Measurements from ENCODE around the gene MRGPRE. TPM values are rescaled to one million over a fixed set of nuclear protein-coding genes. Genes with fewer than 3 reads are reported as not detected.
A peak's percentile ranks its signal among the peaks of the same experiment; 100 is the strongest.

MRGPRE gene
- total and polyA plus RNA-seq, 4 donors: 0.33 to 6.6 (median 1.4) TPM

DNA sequence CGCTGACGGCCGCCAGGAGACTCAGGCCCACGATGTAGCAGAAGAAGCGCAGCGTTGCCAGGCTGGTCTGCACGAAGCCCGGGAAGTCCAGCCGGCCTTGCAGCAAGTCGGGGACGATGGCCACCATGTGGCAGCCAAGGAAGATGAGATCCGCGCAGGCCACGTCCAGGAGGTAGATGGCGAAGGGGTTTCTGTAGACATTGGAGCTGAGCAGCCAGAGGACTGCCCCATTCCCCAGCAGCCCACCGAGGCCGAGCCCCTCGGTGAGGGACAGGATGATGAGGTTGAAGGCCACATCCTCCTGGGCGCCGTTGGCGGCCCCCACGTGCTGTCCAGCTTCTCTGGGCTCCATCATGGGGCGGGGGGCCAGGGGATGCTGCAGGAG, 3.8 kb downstream of the MRGPRE start:
- WGBS (ENCODE audit: insufficient coverage): 89% methylated on average over 21 of the region's 23 CpGs
- Histone ChIP-seq H3K27ac (ENCODE audit: low read depth, low read length) (no peak overlapping the region), H3K4me3 (ENCODE audit: low read depth, low read length) (no peak overlapping the region), H3K27me3 (ENCODE audit: control insufficient read depth, insufficient read depth, low read length) (no peaks in the 10 kb centered on the region), H3K9me3 (ENCODE audit: control insufficient read depth, insufficient read depth, low read length) (no peaks in the 10 kb centered on the region), H3K4me1 (ENCODE audit: control insufficient read depth, insufficient read depth, low read length) (peaks cover 29% of the 10 kb centered on the region), H3K36me3 (ENCODE audit: control insufficient read depth, insufficient read depth, low read length) (peaks cover 21% of the 10 kb centered on the region)
- no peak for DNase-seq (ENCODE audit: low read depth in 4 of 6, low spot score in 6 of 6)

DNA sequence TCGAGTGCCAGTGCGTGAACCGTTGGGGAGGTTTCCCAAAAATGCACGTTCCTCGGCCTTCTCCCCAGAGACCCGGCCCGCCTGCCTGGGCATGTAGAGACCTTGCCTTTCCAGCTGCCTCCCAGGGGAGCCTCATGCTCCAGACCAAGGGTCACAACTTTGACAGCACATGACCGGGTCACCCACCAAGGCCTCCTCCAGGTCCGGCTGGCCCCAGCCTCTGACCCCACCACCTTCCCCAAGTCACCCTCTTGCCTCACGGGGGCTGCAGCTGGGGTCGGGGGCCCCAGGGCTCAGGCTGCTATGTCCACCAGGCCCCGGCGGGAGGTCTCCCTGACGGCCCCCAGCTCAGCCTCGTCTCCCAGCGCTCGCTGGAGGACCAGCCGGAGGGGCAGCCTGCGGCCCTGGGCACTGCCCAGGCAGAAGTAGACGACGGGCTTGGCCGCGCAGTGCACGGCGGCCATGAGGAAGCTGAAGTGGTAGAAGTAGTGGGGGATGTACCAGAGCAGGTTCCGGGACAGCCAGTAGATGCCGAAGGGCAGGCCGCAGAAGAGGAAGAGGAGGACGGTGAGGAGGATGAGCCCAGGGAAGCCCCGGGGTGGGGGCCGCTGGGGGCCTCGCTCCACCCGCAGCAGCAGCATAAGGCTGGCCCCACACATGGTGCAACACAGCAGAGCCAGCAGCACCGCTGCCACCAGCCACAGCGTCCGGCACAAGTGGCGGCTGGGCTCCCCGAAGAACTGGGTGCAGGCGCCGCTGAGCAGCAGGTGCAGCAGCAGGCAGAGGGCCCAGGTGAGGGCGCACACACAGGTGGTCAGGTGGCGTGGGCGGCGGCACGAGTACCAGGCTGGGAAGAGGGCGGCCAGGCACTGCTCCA, 4.4 kb downstream of the MRGPRE start:
- WGBS (ENCODE audit: insufficient coverage): 90% methylated on average over 46 of the region's 46 CpGs
- peaks cover 21% of the 10 kb centered on the region for H3K36me3 ChIP-seq (ENCODE audit: control insufficient read depth, insufficient read depth, low read length)
- no peak overlapping the region for H3K4me3 ChIP-seq (ENCODE audit: low read depth, low read length)
- no peak for DNase-seq (ENCODE audit: low read depth in 4 of 6, low spot score in 6 of 6)
- H3K4me1 ChIP-seq (ENCODE audit: control insufficient read depth, insufficient read depth, low read length): peaks cover 29% of the 10 kb centered on the region
- H3K27ac ChIP-seq (ENCODE audit: low read depth, low read length): no peak overlapping the region
- no peaks in the 10 kb centered on the region for H3K27me3 ChIP-seq (ENCODE audit: control insufficient read depth, insufficient read depth, low read length)
- H3K9me3 ChIP-seq (ENCODE audit: control insufficient read depth, insufficient read depth, low read length): no peaks in the 10 kb centered on the region

DNA sequence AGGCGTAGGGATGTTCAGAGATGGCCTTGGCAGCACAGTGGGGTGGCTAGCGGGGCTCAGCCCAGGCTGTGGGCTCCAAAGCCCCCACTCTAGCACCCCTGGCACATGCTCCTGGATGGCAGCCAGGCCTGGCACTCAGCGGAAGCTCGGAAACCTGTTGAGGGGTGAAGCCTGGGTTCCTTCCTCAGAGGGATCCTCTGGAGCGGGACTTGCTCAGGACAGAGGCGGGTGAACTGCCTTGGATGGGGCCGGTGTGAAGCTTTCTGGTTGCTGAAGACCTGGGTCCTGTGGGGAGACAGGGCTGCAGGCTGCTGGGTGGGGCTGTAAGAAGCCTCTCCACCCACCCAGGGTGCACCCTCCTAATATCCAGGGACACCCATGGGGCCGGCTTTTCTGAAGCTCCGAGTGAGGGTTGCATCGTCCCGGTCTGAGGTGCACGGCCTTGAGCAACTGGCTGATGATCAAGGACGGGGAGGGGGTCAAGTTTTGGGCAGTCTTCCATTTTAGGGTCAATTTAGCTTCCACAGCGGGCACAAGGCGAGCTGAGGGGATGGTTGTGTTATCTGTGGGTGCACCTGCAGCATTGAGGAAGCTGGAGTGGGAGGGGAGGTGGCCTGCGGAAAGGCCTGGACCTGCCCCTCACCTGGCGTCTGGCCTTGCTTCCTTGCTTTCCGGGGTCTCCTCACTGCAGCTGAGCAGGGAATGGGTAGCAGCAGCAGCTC, 5.2 kb downstream of the MRGPRE start:
- Histone ChIP-seq H3K9me3 (ENCODE audit: control insufficient read depth, insufficient read depth, low read length) (no peaks in the 10 kb centered on the region), H3K36me3 (ENCODE audit: control insufficient read depth, insufficient read depth, low read length) (peaks cover 21% of the 10 kb centered on the region), H3K4me1 (ENCODE audit: control insufficient read depth, insufficient read depth, low read length) (peaks cover 24% of the 10 kb centered on the region), H3K27me3 (ENCODE audit: control insufficient read depth, insufficient read depth, low read length) (no peaks in the 10 kb centered on the region), H3K4me3 (ENCODE audit: low read depth, low read length) (no peak overlapping the region), H3K27ac (ENCODE audit: low read depth, low read length) (no peak overlapping the region)
- no peak for DNase-seq (ENCODE audit: low read depth in 4 of 6, low spot score in 6 of 6)
- 82% methylated on average over 12 of the region's 18 CpGs for whole genome bisulfite sequencing (ENCODE audit: insufficient coverage)

DNA sequence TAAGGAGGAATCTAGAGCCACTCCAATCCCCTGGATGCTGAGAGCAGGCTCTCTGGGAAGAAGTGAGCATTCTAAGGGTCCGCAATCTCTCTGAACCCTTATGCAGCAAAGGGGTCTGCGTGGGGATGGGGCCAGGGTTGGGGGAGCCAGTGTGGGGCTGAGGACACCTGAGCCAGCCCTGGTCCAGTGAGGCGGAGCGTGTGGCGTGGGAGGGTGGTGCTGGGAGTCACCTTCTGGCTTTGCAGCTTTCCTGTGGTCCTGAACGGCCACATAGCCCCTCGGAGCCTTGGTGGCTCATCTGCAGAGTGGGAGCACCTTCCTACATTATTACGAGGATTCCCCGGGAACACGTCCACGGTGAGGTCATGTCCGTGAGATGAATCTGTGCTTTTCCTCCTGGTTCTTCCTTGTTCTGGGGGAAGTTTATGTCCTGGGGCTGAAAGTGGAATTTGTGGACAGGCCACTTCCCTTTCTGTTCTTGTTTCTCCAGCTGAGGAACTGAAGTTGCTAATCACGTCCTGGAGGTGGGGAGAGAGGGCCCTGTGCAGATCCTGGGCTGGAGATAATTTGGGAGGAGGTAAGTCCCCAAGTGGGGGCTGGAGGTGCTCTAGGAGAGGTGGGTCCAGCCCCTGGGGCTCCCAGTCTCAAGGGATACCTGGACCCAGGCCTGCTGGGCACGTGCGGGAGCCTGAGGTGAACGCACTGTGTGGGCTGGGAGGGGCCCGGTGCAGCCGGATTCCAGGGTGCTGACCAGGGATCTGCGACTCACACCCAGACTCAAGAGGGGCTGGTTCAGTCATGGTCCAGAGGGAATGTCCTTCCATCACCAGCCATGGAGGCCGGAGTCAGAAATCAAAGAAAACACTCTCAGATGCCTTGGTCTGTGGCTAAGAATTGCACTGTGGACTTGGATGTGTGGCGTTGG, 6.1 kb downstream of the MRGPRE start:
- H3K27ac ChIP-seq (ENCODE audit: low read depth, low read length): no peak overlapping the region
- 94% methylated on average over 18 of the region's 21 CpGs for WGBS (ENCODE audit: insufficient coverage)
- H3K4me1 ChIP-seq (ENCODE audit: control insufficient read depth, insufficient read depth, low read length): peaks cover 23% of the 10 kb centered on the region
- H3K4me3 ChIP-seq (ENCODE audit: low read depth, low read length): no peak overlapping the region
- no peak for DNase-seq (ENCODE audit: low read depth in 4 of 6, low spot score in 6 of 6)
- H3K9me3 ChIP-seq (ENCODE audit: control insufficient read depth, insufficient read depth, low read length): no peaks in the 10 kb centered on the region
- no peaks in the 10 kb centered on the region for H3K27me3 ChIP-seq (ENCODE audit: control insufficient read depth, insufficient read depth, low read length)
- H3K36me3 ChIP-seq (ENCODE audit: control insufficient read depth, insufficient read depth, low read length): peaks cover 21% of the 10 kb centered on the region

DNA sequence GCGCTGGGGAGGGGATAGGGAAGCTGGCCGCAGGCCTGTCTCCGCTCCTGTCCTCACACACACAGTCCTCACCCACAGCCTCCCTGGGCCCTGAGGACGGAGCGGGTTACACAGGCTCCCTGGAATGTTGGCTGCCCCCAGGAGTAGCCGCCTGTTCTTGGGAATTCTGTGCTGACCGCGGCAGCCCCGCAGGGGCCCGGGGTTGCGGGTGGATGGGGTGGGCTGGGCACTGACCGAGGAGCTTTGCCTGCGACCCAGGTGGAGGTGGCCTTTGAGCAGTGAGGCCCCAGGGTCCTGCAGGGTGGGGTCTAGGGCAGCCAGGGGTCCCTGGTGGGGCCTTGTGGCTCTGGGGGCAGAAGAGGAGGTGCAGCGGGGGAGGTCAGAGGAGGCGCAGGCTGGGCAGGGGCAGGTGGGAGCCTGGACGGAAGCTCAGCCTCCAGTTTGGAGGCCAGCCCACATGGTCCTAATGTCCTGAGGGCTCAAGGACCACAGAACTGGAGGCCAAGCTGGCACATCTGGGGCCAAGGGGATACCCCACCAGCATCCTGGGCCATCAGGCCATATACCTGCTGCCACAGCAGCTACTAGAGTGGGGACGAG, 7.0 kb downstream of the MRGPRE start:
- 71% methylated on average over 14 of the region's 17 CpGs for WGBS (ENCODE audit: insufficient coverage)
- no peaks in the 10 kb centered on the region for H3K27me3 ChIP-seq (ENCODE audit: control insufficient read depth, insufficient read depth, low read length)
- peaks cover 23% of the 10 kb centered on the region for H3K4me1 ChIP-seq (ENCODE audit: control insufficient read depth, insufficient read depth, low read length)
- DNase-seq (ENCODE audit: low read depth in 4 of 6, low spot score in 6 of 6): no peak
- H3K27ac ChIP-seq (ENCODE audit: low read depth, low read length): no peak overlapping the region
- no peaks in the 10 kb centered on the region for H3K9me3 ChIP-seq (ENCODE audit: control insufficient read depth, insufficient read depth, low read length)
- no peak overlapping the region for H3K4me3 ChIP-seq (ENCODE audit: low read depth, low read length)
- H3K36me3 ChIP-seq (ENCODE audit: control insufficient read depth, insufficient read depth, low read length): peaks cover 21% of the 10 kb centered on the region

DNA sequence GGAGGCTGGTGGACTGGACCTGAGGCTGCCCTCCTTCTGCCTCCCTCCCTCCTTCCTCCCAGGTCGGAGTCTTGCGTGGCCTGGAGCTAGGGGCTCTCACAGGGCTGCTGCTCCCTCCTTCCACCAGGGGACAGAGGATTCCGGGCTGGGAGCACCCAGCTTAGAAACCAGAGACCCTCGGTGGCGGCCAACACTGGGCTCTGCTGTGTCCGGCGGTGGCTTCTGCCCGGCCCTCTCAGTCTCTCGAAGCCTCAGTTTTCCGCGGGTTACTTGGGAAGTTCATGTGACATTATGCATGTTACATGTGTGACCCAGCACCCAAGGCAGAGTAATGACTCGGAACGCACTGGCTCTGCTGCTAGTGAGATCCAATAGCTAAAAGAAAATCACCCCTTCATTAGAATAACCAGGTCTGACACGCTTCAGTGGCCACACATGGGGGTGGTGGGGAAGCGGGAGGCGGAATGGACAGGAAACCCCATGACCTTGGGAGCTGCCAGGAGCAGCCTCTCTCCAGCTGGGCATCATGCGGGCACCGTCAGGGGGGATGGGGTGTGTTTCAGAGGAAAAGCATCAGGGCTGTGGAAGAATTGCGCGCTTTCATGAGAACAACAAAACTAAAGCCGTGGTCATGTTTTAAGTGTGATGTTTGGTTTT, 7.7 kb downstream of the MRGPRE start:
- Histone ChIP-seq H3K9me3 (ENCODE audit: control insufficient read depth, insufficient read depth, low read length) (no peaks in the 10 kb centered on the region), H3K27me3 (ENCODE audit: control insufficient read depth, insufficient read depth, low read length) (no peaks in the 10 kb centered on the region), H3K4me1 (ENCODE audit: control insufficient read depth, insufficient read depth, low read length) (peaks cover 23% of the 10 kb centered on the region), H3K36me3 (ENCODE audit: control insufficient read depth, insufficient read depth, low read length) (peaks cover 21% of the 10 kb centered on the region), H3K4me3 (ENCODE audit: low read depth, low read length) (no peak overlapping the region), H3K27ac (ENCODE audit: low read depth, low read length) (no peak overlapping the region)
- 51% methylated on average over 16 of the region's 21 CpGs for WGBS (ENCODE audit: insufficient coverage)
- DNase-seq (ENCODE audit: low read depth in 4 of 6, low spot score in 6 of 6): peak in 1 of 6 donors; percentile 14

DNA sequence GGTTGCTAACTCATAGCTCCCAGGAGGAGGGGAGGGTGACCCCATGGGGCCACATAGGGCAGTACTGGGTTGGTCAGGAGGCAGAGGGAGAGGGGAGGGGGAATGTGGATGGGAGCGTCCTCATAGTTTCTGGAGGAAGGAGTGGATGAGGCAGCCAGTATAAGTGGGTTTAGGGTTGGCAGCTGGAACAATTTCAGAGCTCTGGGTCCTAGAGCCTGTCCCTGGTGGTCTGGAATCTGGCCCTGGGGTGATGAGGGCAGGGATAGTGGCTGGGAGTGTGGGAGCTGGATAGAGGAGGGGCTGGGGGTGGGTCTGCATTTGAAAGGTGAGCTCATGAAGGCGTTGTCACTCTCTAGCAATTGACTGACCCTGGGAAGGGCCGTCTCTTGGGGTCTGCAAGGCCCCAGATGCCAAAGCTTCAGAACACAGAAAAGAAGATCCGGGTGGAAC, 8.3 kb downstream of the MRGPRE start:
- H3K9me3 ChIP-seq (ENCODE audit: control insufficient read depth, insufficient read depth, low read length): no peaks in the 10 kb centered on the region
- H3K27me3 ChIP-seq (ENCODE audit: control insufficient read depth, insufficient read depth, low read length): no peaks in the 10 kb centered on the region

DNA sequence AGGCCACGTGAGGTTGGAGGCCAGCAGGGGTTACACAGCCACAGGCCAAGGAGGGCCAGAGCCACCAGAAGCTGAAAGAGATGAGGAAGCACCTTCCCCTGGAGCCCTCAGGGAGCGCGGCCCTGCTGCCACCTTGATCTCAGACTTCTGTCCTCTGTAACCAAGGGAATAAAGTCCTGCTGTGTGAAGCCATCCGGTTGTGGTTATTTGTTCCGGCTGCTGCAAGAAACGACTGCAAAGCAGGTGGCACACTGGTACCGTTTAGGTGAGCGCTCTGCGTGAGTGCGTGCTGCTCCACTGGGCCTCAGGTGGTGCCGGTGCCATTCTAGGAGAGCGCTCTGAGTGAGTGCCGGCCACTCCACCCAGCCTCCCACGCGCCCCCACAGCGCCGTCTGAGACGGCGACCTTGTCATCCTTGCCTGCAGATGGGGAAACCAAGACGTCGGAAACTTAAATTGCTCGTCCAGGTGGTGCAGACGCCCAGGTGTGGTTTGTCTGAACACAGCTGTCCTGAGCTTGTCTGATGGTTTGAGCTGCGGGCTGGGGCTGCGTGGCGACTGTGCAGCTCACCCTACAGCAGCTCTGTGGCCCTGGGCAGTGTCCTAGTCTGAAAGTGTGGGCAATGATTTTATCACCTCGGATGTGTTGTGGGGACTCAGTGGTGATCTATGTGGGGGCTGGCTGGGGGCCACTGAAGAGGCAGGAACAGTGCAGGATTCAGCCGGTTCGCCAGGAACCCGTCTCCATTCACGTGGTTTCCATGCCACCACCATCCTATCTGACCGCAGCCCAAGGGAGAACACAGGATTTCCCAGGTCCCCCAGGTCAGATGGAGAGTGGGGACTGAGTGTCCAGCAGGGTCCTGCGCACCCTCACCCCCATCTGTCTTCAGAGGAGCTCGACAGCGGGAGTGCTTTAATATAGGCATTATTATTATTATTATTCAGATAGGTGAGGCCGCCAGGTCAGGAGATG, 9.0 kb downstream of the MRGPRE start:
- Histone ChIP-seq H3K4me1 (ENCODE audit: control insufficient read depth, insufficient read depth, low read length) (peaks cover 23% of the 10 kb centered on the region), H3K36me3 (ENCODE audit: control insufficient read depth, insufficient read depth, low read length) (peaks cover 20% of the 10 kb centered on the region), H3K27ac (ENCODE audit: low read depth, low read length) (no peak overlapping the region), H3K9me3 (ENCODE audit: control insufficient read depth, insufficient read depth, low read length) (no peaks in the 10 kb centered on the region), H3K4me3 (ENCODE audit: low read depth, low read length) (no peak overlapping the region), H3K27me3 (ENCODE audit: control insufficient read depth, insufficient read depth, low read length) (no peaks in the 10 kb centered on the region)
- DNase-seq (ENCODE audit: low read depth in 4 of 6, low spot score in 6 of 6): no peak
- WGBS (ENCODE audit: insufficient coverage): 86% methylated on average over 30 of the region's 36 CpGs

More for the DNA sequence above, 8.3 kb downstream of the MRGPRE start:
- Histone ChIP-seq H3K36me3 (ENCODE audit: control insufficient read depth, insufficient read depth, low read length) (peaks cover 21% of the 10 kb centered on the region), H3K27ac (ENCODE audit: low read depth, low read length) (no peak overlapping the region), H3K4me3 (ENCODE audit: low read depth, low read length) (no peak overlapping the region), H3K4me1 (ENCODE audit: control insufficient read depth, insufficient read depth, low read length) (peaks cover 23% of the 10 kb centered on the region)
- 59% methylated on average over 4 of the region's 4 CpGs for WGBS (ENCODE audit: insufficient coverage)
- DNase-seq (ENCODE audit: low read depth in 4 of 6, low spot score in 6 of 6): no peak
